OCI-LY1 (cell line): ENCODE results near the gene STK4.

Source experiments
- CTCF ChIP-seq: fragments of 200-600 bp; sonication (generic), shearing (Covaris generic); IDR thresholded peaks from 2 replicates; pipeline ENCODE4 v1.5.1; 2017; ENCODE audit warnings: mild to moderate bottlenecking, antibody characterized with exemption, low read length, moderate library complexity, mixed read lengths
- EZH2 ChIP-seq: fragments of 200-600 bp; sonication (generic), shearing (Covaris generic); IDR thresholded peaks from 2 replicates; pipeline ENCODE4 v1.8.0; 2017; ENCODE audit warnings: borderline replicate concordance, mixed run types, mild to moderate bottlenecking, antibody characterized with exemption, low read length, moderate library complexity, mixed read lengths

GRCh38 chr20:45119556-45120266 lies 153.4 kb downstream of the STK4 start:
- TF ChIP-seq CTCF (no peak), EZH2 (no peak)
